CD14-positive monocyte (primary cell): ENCODE results near the gene SEC63. TPM values are rescaled to one million over a fixed set of nuclear protein-coding genes. Genes with fewer than 3 reads are reported as not detected.

Experiments
- DNase-seq, 3 donors: peaks; one replicate each; pipeline ENCODE4 v3.0.0-alpha.2; 2011 to 2022
- H2AFZ ChIP-seq: 2 replicates; pipeline ENCODE4 v1.6.0; 2012; ENCODE audit warnings: mild to moderate bottlenecking, low read depth, low read length, inconsistent platforms; ENCODE audit not compliant: insufficient read depth, poor library complexity, severe bottlenecking
- H3K27ac ChIP-seq, 2 donors: 1 replicate in 1 of 2; 2 replicates in 1 of 2; pipeline ENCODE4 v1.5.1; 2012 to 2013; ENCODE audit warnings: low read length in 2 of 2, control low read depth in 1 of 2, inconsistent platforms in 1 of 2, low read depth in 1 of 2, mild to moderate bottlenecking in 1 of 2
- H3K27me3 ChIP-seq, 2 donors: one replicate each; pipeline versions ENCODE4 v1.6.0 to v1.6.1; 2011 to 2013; ENCODE audit warnings: low read length in 2 of 2; ENCODE audit not compliant: control insufficient read depth in 2 of 2, insufficient read depth in 2 of 2
- H3K36me3 ChIP-seq, 2 donors: replicated peaks in 1 of 2; 1 replicate in 1 of 2; 2 replicates in 1 of 2; pipeline versions ENCODE4 v1.5.1 to v1.6.1; 2012 to 2013; ENCODE audit warnings: low read length in 2 of 2, control low read depth in 1 of 2, inconsistent platforms in 1 of 2, mild to moderate bottlenecking in 1 of 2; ENCODE audit not compliant: insufficient read depth in 2 of 2, control insufficient read depth in 1 of 2
- H3K4me1 ChIP-seq, 2 donors: 1 replicate in 1 of 2; 2 replicates in 1 of 2; pipeline versions ENCODE4 v1.5.1 to v1.6.1; 2012 to 2013; ENCODE audit warnings: low read length in 2 of 2, control low read depth in 1 of 2, inconsistent platforms in 1 of 2, mild to moderate bottlenecking in 1 of 2, moderate library complexity in 1 of 2; ENCODE audit not compliant: insufficient read depth in 2 of 2, control insufficient read depth in 1 of 2
- H3K4me2 ChIP-seq: replicated peaks from 2 replicates; pipeline ENCODE3; 2012; ENCODE audit warnings: low read length, moderate library complexity, mild to moderate bottlenecking; ENCODE audit not compliant: poor library complexity, severe bottlenecking; ENCODE audit errors: extremely low read depth
- H3K4me3 ChIP-seq, 3 experiments: fragments of 200-600 bp in 1 of 3; sonication (generic) in 1 of 3; replicated peaks in 1 of 3; 1 replicate in 2 of 3; 2 replicates in 1 of 3; pipeline ENCODE4 v1.5.1; 2011 to 2013; ENCODE audit warnings: low read length in 3 of 3, mild to moderate bottlenecking in 3 of 3, control low read depth in 2 of 3, low read depth in 2 of 3, inconsistent platforms in 1 of 3, moderate library complexity in 1 of 3
- H3K79me2 ChIP-seq: 2 replicates; pipeline ENCODE4 v1.6.0; 2012; ENCODE audit warnings: mild to moderate bottlenecking, control low read depth, inconsistent platforms, low read length, moderate library complexity; ENCODE audit not compliant: insufficient read depth
- H3K9ac ChIP-seq: 2 replicates; pipeline ENCODE4 v1.6.0; 2017; ENCODE audit warnings: low read length, mild to moderate bottlenecking; ENCODE audit not compliant: insufficient read depth, poor library complexity, severe bottlenecking
- H3K9me3 ChIP-seq, 2 donors: replicated peaks in 1 of 2; 1 replicate in 1 of 2; 2 replicates in 1 of 2; pipeline versions ENCODE4 v1.5.1 to v1.6.1; 2012 to 2013; ENCODE audit warnings: low read length in 2 of 2, control low read depth in 1 of 2; ENCODE audit not compliant: control insufficient read depth in 1 of 2, insufficient read depth in 1 of 2
- H4K20me1 ChIP-seq: 2 replicates; pipeline ENCODE4 v1.6.0; 2012; ENCODE audit warnings: mild to moderate bottlenecking, low read length, control low read depth, moderate library complexity; ENCODE audit not compliant: insufficient read depth
- H3K27ac Mint-ChIP-seq, 7 donors: one replicate each; pipeline ENCODE4 v1.8.0; 2020; ENCODE audit warnings: mild to moderate bottlenecking in 7 of 7, mixed read lengths in 7 of 7, moderate library complexity in 6 of 7, inconsistent platforms in 2 of 7
- H3K27me3 Mint-ChIP-seq, 3 donors: one replicate each; pipeline ENCODE4 v1.8.0; 2021 to 2022; ENCODE audit warnings: low read depth in 3 of 3, mild to moderate bottlenecking in 3 of 3, mixed read lengths in 3 of 3, moderate library complexity in 3 of 3, inconsistent platforms in 1 of 3
- H3K36me3 Mint-ChIP-seq, 2 donors: one replicate each; pipeline ENCODE4 v1.8.0; 2020; ENCODE audit warnings: mixed read lengths in 2 of 2, inconsistent platforms in 1 of 2, mild to moderate bottlenecking in 1 of 2
- H3K4me1 Mint-ChIP-seq: one replicate; pipeline ENCODE4 v1.8.0; 2020; ENCODE audit warnings: mild to moderate bottlenecking, mixed read lengths
- H3K4me3 Mint-ChIP-seq, 2 donors: one replicate each; pipeline ENCODE4 v1.8.0; 2020; ENCODE audit warnings: mild to moderate bottlenecking in 2 of 2, mixed read lengths in 2 of 2, moderate library complexity in 1 of 2
- H3K9me3 Mint-ChIP-seq, 7 donors: one replicate each; pipeline ENCODE4 v1.8.0; 2020 to 2022; ENCODE audit warnings: mixed read lengths in 7 of 7, mild to moderate bottlenecking in 6 of 7, moderate library complexity in 6 of 7, inconsistent platforms in 2 of 7
- CTCF ChIP-seq: fragments of 200-600 bp; IDR thresholded peaks from one replicate; pipeline ENCODE4 v1.8.0; 2022; ENCODE audit warnings: antibody characterized with exemption, mild to moderate bottlenecking
- WGBS: methylation state at CpG from one replicate; pipeline ENCODE4 v1.1.5; 2013; ENCODE audit warnings: missing lambda C conversion rate; ENCODE audit not compliant: insufficient coverage; 5-methylcytosine and 5-hydroxymethylcytosine counted together
- intact Hi-C, 2 donors: fragments of 100-400 bp; cut with micrococcal nuclease; formaldehyde crosslinking; loops; one replicate each; pipeline versions ENCODE4 v1.15.0 to v1.15.1; 2023
- polyA plus RNA-seq, 3 donors: library from polyadenylated mRNA; depleted of rRNA in 1 of 3; unstranded in 2 of 3; stranded (reverse) in 1 of 3; fragments of 300-500 nt in 2 of 3; fragments of >200 nt in 1 of 3; fragmentation: Illumina TruSeq in 2 of 3; gene quantifications; 1 replicate in 2 of 3; 2 replicates in 1 of 3; pipeline ENCODE4 v1.2.3, GENCODE V29; 2012 to 2021

SEC63 gene
- polyA plus RNA-seq, 3 donors, result 12.0 to 33.7 (median 12.7) TPM

GRCh38 chr6:107820338-107821261 is 137.4 kb downstream of the SEC63 start:
- Histone ChIP-seq H4K20me1 (no peaks in the 10 kb centered on the region), H2AFZ (no peak overlapping the region), H3K36me3 (no peaks in the 10 kb centered on the region), H3K4me3 (peak overlapping the region in 1 of 3 experiments; percentile 14), H3K9me3 (no peaks in the 10 kb centered on the region), H3K27me3 (peaks cover 17 to 29% of the 10 kb centered on the region in 2 donors), H3K4me2 (peak overlapping the region; percentile 11), H3K79me2 (no peaks in the 10 kb centered on the region), H3K4me1 (peaks cover 25 to 41% of the 10 kb centered on the region in 2 donors), H3K9ac (no peak overlapping the region), H3K27ac (no peak overlapping the region)
- Mint-ChIP-seq H3K27me3 (peaks cover 32 to 49% (median 46%) of the 10 kb centered on the region in 3 donors), H3K9me3 (peaks cover 0 to 3% (median 0%) of the 10 kb centered on the region in 7 donors), H3K4me1 (peaks cover 42% of the 10 kb centered on the region), H3K4me3 (peak overlapping the region; percentile 27 to 65), H3K36me3 (no peaks in the 10 kb centered on the region), H3K27ac (peak overlapping the region in 5 of 7 donors; percentile 2 to 36 (median 15))
- intact Hi-C loops, result no loop called here
- DNase-seq, result peak in 2 of 3 donors; percentile 27 to 40
- TF ChIP-seq CTCF, result no peak
- 0% methylated on average over 9 of the region's 17 CpGs for WGBS

DNA sequence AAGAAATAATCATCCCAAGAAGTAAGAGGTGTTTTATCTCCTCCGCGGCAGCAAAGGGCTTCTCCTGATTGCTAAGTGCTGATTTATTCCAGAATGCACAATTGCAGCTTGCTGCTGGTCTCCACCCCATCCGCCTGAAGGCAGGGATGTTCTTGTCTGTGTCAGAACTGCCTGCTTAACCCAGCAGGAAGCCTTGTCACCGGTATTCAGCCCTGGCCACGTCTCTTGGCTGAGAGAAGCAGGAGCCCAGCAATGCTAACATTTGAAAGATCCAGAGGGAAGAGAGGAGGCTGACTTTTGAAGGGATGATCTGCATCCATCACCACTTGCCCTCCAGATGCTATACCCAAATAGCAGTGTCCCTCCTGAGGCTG is 138.1 kb downstream of the SEC63 start:
- H3K4me3 ChIP-seq, result no peak overlapping the region
- H3K4me2 ChIP-seq, result no peak overlapping the region
- Mint-ChIP-seq H3K27ac (no peak overlapping the region), H3K36me3 (no peaks in the 10 kb centered on the region), H3K4me1 (peaks cover 41% of the 10 kb centered on the region), H3K4me3 (peak overlapping the region in 1 of 2 donors; percentile 65), H3K27me3 (peaks cover 32 to 46% (median 46%) of the 10 kb centered on the region in 3 donors), H3K9me3 (peaks cover 0 to 3% (median 0%) of the 10 kb centered on the region in 7 donors)
- no peak overlapping the region for H2AFZ ChIP-seq
- H3K9me3 ChIP-seq, result no peaks in the 10 kb centered on the region
- no peak for TF ChIP-seq CTCF
- no peak overlapping the region for H3K27ac ChIP-seq
- H3K79me2 ChIP-seq, result no peaks in the 10 kb centered on the region
- intact Hi-C loops, result no loop called here
- no peaks in the 10 kb centered on the region for H3K36me3 ChIP-seq
- H3K27me3 ChIP-seq, result peaks cover 17 to 29% of the 10 kb centered on the region in 2 donors
- 54% methylated on average over 3 of the region's 5 CpGs for WGBS
- H4K20me1 ChIP-seq, result no peaks in the 10 kb centered on the region
- H3K4me1 ChIP-seq, result peaks cover 24 to 39% of the 10 kb centered on the region in 2 donors
- DNase-seq, result no peak
- no peak overlapping the region for H3K9ac ChIP-seq
